ENCODE results near the gene REX1BD.
A peak's percentile ranks its signal among the peaks of the same experiment; 100 is the strongest.

REX1BD gene

GRCh38 chr19:18558202-18558555, 30.4 kb upstream of the REX1BD start:
- no peak for TF ChIP-seq ISL1 (CRISPR knock-in tag; IDR thresholded peaks at IDR 0.05)
- TF ChIP-seq SNAI2 (CRISPR knock-in tag; IDR thresholded peaks at IDR 0.05), result no peak
- no peak for TF ChIP-seq GLIS3 (CRISPR knock-in tag; IDR thresholded peaks at IDR 0.05)
- no peak for TF ChIP-seq ESRRG (CRISPR knock-in tag; IDR thresholded peaks at IDR 0.05)
- TF ChIP-seq TCF4 (CRISPR knock-in tag; IDR thresholded peaks at IDR 0.05; ENCODE audit: borderline replicate concordance), result no peak
- TF ChIP-seq OSR1 (CRISPR knock-in tag; IDR thresholded peaks at IDR 0.05), result no peak
- TF ChIP-seq ZNF565 (CRISPR knock-in tag; conservative IDR thresholded peaks at IDR 0.05; ENCODE audit: low read depth), result no peak
- no peak for TF ChIP-seq ZNF8 (CRISPR knock-in tag; IDR thresholded peaks at IDR 0.05)
- TF ChIP-seq BACH2 (CRISPR knock-in tag; IDR thresholded peaks at IDR 0.05; ENCODE audit: borderline replicate concordance), result no peak
- TF ChIP-seq PATZ1 (CRISPR knock-in tag; IDR thresholded peaks at IDR 0.05; ENCODE audit: borderline replicate concordance), result no peak
- no peak for TF ChIP-seq CREB5 (CRISPR knock-in tag; IDR thresholded peaks at IDR 0.05; ENCODE audit: low read depth)
- no peak for TF ChIP-seq TSHZ2 (CRISPR knock-in tag; IDR thresholded peaks at IDR 0.05)
- no peak for TF ChIP-seq RARB (CRISPR knock-in tag; IDR thresholded peaks at IDR 0.05)
- TF ChIP-seq POU6F1 (CRISPR knock-in tag; IDR thresholded peaks at IDR 0.05; ENCODE audit: borderline replicate concordance, low read depth), result no peak
- TF ChIP-seq ZFP3 (CRISPR knock-in tag; IDR thresholded peaks at IDR 0.05), result no peak
- TF ChIP-seq ZNF70 (CRISPR knock-in tag; IDR thresholded peaks at IDR 0.05), result no peak
- ATAC-seq, result peak; percentile 40

- TF ChIP-seq ZC3H10 (CRISPR knock-in tag; IDR thresholded peaks at IDR 0.05) (no peak), CSRNP3 (CRISPR knock-in tag; IDR thresholded peaks at IDR 0.05) (no peak), GLIS3 (CRISPR knock-in tag; IDR thresholded peaks at IDR 0.05) (no peak), RARB (CRISPR knock-in tag; IDR thresholded peaks at IDR 0.05) (no peak), ISL1 (CRISPR knock-in tag; IDR thresholded peaks at IDR 0.05) (no peak), PPARA (CRISPR knock-in tag; IDR thresholded peaks at IDR 0.05; ENCODE audit: borderline replicate concordance) (no peak), OSR1 (CRISPR knock-in tag; IDR thresholded peaks at IDR 0.05) (no peak), CSDC2 (CRISPR knock-in tag; IDR thresholded peaks at IDR 0.05) (no peak), POU6F1 (CRISPR knock-in tag; IDR thresholded peaks at IDR 0.05; ENCODE audit: borderline replicate concordance, low read depth) (no peak), BACH2 (CRISPR knock-in tag; IDR thresholded peaks at IDR 0.05; ENCODE audit: borderline replicate concordance) (no peak), PATZ1 (CRISPR knock-in tag; IDR thresholded peaks at IDR 0.05; ENCODE audit: borderline replicate concordance) (no peak), TOX (CRISPR knock-in tag; IDR thresholded peaks at IDR 0.05; ENCODE audit: borderline replicate concordance) (no peak)
- ATAC-seq, result no peak
Observed at GRCh38 chr19:18558604-18559003, 30.0 kb upstream of the REX1BD start.
